MCF 10A (cell line): ENCODE data around the gene KRTAP10-11. TPM values are rescaled to one million over a fixed set of nuclear protein-coding genes. Genes with fewer than 3 reads are reported as not detected.

ENCODE experiments used
- BruUV-seq: library from RNA; stranded (reverse); fragments of 400-500 nt; replicated peaks from 2 replicates; lab custom pipeline; 2021; lab: Mats Ljungman, UMichigan
- CTCF ChIA-PET: fragments of 300-600 bp; sonication (Branson Sonifier 250); formaldehyde crosslinking; extraction: SDS; loops from one replicate; lab custom pipeline; 2021; ENCODE audit warnings: antibody characterized with exemption, inconsistent platforms; lab: Yijun Ruan, JAX
- POLR2A ChIA-PET: fragments of 300-600, 350-650 bp; sonication (Branson Sonifier 250); formaldehyde crosslinking; extraction: SDS; loops from one replicate; lab custom pipeline; 2020; ENCODE audit warnings: antibody characterized with exemption, inconsistent platforms; lab: Yijun Ruan, JAX
- DNase-seq: peaks from one replicate; pipeline ENCODE4 v3.0.0-alpha.2; 2018; ENCODE audit not compliant: unreplicated experiment
- H3K27ac Mint-ChIP-seq: one replicate; pipeline ENCODE4 v1.8.0; 2022; ENCODE audit warnings: mild to moderate bottlenecking, low read depth, mixed read lengths; ENCODE audit not compliant: unreplicated experiment
- H3K27me3 Mint-ChIP-seq: one replicate; pipeline ENCODE4 v1.8.0; 2022; ENCODE audit warnings: mixed read lengths; ENCODE audit not compliant: insufficient read depth, unreplicated experiment
- H3K36me3 Mint-ChIP-seq: one replicate; pipeline ENCODE4 v1.8.0; 2022; ENCODE audit warnings: mild to moderate bottlenecking, moderate library complexity, mixed read lengths; ENCODE audit not compliant: insufficient read depth, unreplicated experiment
- H3K4me1 Mint-ChIP-seq: one replicate; pipeline ENCODE4 v1.8.0; 2022; ENCODE audit warnings: mixed read lengths; ENCODE audit not compliant: insufficient read depth, unreplicated experiment
- H3K4me3 Mint-ChIP-seq: one replicate; pipeline ENCODE4 v1.8.0; 2022; ENCODE audit warnings: mild to moderate bottlenecking, moderate library complexity, mixed read lengths; ENCODE audit not compliant: unreplicated experiment
- H3K9me3 Mint-ChIP-seq: one replicate; pipeline ENCODE4 v1.8.0; 2022; ENCODE audit warnings: mixed read lengths; ENCODE audit not compliant: unreplicated experiment
- intact Hi-C: fragments of 100-400 bp; cut with micrococcal nuclease; formaldehyde crosslinking; loops from 2 replicates; pipeline ENCODE4 v1.14.1; 2022
- total RNA-seq: library from RNA; stranded (reverse); gene quantifications from 2 replicates; pipeline ENCODE4 v1.2.3, GENCODE V29; 2022
- TF ChIP-seq, protein P1 (sequence below): fragments of 200-600 bp; IDR thresholded peaks from one replicate; pipeline ENCODE4 v1.8.0; 2022; ENCODE audit warnings: antibody characterized with exemption, mild to moderate bottlenecking; ENCODE audit not compliant: unreplicated experiment

KRTAP10-11 gene
- total RNA-seq, 1 experiment from 2014 or later, result not detected

GRCh38 chr21:44614961-44615391, 31.2 kb upstream of the KRTAP10-11 start:
- no peak for DNase-seq
- ChIA-PET CTCF (no interaction called here), POLR2A (no interaction called here)
- TF ChIP-seq, protein P1, sequence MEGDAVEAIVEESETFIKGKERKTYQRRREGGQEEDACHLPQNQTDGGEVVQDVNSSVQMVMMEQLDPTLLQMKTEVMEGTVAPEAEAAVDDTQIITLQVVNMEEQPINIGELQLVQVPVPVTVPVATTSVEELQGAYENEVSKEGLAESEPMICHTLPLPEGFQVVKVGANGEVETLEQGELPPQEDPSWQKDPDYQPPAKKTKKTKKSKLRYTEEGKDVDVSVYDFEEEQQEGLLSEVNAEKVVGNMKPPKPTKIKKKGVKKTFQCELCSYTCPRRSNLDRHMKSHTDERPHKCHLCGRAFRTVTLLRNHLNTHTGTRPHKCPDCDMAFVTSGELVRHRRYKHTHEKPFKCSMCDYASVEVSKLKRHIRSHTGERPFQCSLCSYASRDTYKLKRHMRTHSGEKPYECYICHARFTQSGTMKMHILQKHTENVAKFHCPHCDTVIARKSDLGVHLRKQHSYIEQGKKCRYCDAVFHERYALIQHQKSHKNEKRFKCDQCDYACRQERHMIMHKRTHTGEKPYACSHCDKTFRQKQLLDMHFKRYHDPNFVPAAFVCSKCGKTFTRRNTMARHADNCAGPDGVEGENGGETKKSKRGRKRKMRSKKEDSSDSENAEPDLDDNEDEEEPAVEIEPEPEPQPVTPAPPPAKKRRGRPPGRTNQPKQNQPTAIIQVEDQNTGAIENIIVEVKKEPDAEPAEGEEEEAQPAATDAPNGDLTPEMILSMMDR, result no peak
- intact Hi-C loops, result no loop called here
- H3K36me3 Mint-ChIP-seq, result no peaks in the 10 kb centered on the region
- H3K27me3 Mint-ChIP-seq, result peaks cover 71% of the 10 kb centered on the region
- H3K4me1 Mint-ChIP-seq, result peaks cover 8% of the 10 kb centered on the region
- no TSS peak for BruUV-seq
- no peak overlapping the region for H3K4me3 Mint-ChIP-seq
- no peak overlapping the region for H3K27ac Mint-ChIP-seq
- H3K9me3 Mint-ChIP-seq, result peaks cover 23% of the 10 kb centered on the region

DNA sequence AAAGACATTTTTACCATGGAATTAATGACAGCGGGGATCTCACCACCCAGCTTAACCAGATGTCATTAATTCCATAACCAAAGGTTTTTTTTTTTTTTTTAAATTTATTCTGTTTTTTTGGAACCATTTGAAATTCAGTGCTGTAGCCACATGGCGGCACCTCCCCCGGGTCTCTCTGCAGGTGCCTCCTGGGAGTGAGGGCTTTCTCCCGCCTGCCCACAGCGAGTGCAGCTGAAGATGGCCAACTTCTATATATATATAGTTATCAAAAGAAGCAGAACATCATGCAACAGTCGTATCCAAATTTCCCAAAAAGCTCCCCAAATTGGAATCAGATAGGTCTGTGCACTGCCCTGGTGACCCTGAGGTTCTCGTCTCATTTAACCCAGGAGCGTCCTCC, 30.7 kb upstream of the KRTAP10-11 start:
- peaks cover 26% of the 10 kb centered on the region for H3K9me3 Mint-ChIP-seq
- H3K36me3 Mint-ChIP-seq, result no peaks in the 10 kb centered on the region
- ChIA-PET CTCF (no interaction called here), POLR2A (no interaction called here)
- peaks cover 8% of the 10 kb centered on the region for H3K4me1 Mint-ChIP-seq
- TF ChIP-seq, protein P1, result no peak
- no peak overlapping the region for H3K4me3 Mint-ChIP-seq
- no peak for DNase-seq
- BruUV-seq, result no TSS peak
- intact Hi-C loops, result no loop called here
- H3K27ac Mint-ChIP-seq, result no peak overlapping the region
- peaks cover 73% of the 10 kb centered on the region for H3K27me3 Mint-ChIP-seq

- H3K27ac Mint-ChIP-seq, result no peak overlapping the region
- TF ChIP-seq, protein P1, result no peak
- H3K4me3 Mint-ChIP-seq, result no peak overlapping the region
- intact Hi-C loops, result no loop called here
- POLR2A ChIA-PET, result interaction anchor here (0.7 kb wide), 1 partner anchor 9 kb away, joined by 3 read pairs; no protein-coding TSS in a partner anchor
- peaks cover 8% of the 10 kb centered on the region for H3K4me1 Mint-ChIP-seq
- no peak for DNase-seq
- peaks cover 73% of the 10 kb centered on the region for H3K27me3 Mint-ChIP-seq
- H3K9me3 Mint-ChIP-seq, result peaks cover 31% of the 10 kb centered on the region
- H3K36me3 Mint-ChIP-seq, result no peaks in the 10 kb centered on the region
- CTCF ChIA-PET, result no interaction called here
- no TSS peak for BruUV-seq
Measured at GRCh38 chr21:44615911-44616590, 30.2 kb upstream of the KRTAP10-11 start.

DNA sequence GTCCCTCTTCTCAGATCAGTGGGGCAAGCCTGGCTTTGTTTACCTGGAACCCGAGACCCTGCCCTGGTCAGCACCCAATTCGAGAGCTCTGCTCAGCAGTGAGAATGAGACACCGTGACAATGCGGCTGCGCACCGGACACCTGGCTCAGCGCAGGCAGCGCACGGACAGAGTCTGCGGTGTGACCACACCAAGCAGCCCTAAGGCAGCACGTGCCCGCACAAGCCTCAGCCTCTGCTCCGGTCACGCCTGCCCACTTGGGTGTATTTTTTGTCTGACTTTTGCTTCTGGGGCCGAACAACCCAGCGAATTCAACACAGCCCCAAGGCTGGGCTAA, 29.7 kb upstream of the KRTAP10-11 start:
- DNase-seq, result peak; percentile 24
- ChIA-PET POLR2A (interaction anchor here (0.7 kb wide), 1 partner anchor 9 kb away, joined by 3 read pairs; no protein-coding TSS in a partner anchor), CTCF (no interaction called here)
- Mint-ChIP-seq H3K4me1 (peaks cover 8% of the 10 kb centered on the region), H3K9me3 (peaks cover 31% of the 10 kb centered on the region), H3K36me3 (no peaks in the 10 kb centered on the region), H3K27ac (no peak overlapping the region), H3K4me3 (no peak overlapping the region), H3K27me3 (peaks cover 73% of the 10 kb centered on the region)
- intact Hi-C loops, result no loop called here
- BruUV-seq, result no TSS peak
- TF ChIP-seq, protein P1, result no peak
